ENCODE results near the gene ARHGDIG. TPM values are rescaled to one million over a fixed set of nuclear protein-coding genes. Genes with fewer than 3 reads are reported as not detected.
A peak's percentile ranks its signal among the peaks of the same experiment; 100 is the strongest.

ARHGDIG gene
- total and polyA plus RNA-seq, 2 experiments from 2014 or later: 0.78 to 1.0 TPM

DNA sequence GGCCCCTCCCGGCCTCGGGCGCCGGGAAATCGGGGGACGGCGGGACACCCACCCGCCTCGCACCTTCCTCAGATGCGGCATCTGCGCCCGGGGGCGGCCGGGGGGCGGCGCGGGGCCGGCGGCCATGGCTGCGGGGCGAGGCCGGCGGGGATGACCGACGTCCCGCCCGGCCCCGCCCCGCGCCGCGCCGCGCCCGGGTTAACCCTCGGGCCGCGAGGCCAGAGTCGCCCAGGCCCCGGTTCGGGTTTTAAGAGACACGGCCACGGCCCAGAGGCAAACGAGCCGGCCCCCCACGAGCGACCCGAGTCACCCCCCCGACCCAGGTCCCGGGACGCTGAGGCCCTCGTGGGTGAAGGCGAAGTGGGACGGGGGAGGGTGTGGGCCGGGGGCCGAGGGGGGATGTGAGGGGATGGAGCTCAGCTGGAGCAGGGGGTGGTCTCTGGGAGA lies 4.6 kb upstream of the ARHGDIG start, which contains the start of gene RGS11 (continued):
- TF ChIP-seq STAT1 (IDR thresholded peaks at IDR 0.05; ENCODE audit: unreplicated experiment): no peak
- no peak for TF ChIP-seq NANOG (IDR thresholded peaks at IDR 0.05; ENCODE audit: borderline replicate concordance)
- TF ChIP-seq POLR2AphosphoS5 (IDR thresholded peaks at IDR 0.05; ENCODE audit: low read depth): no peak
- TF ChIP-seq ZNF331 (CRISPR knock-in tag; IDR thresholded peaks at IDR 0.05; ENCODE audit: low read depth): no peak
- no peak for TF ChIP-seq CREB1 (CRISPR knock-in tag; IDR thresholded peaks at IDR 0.05; ENCODE audit: low read depth)
- TF ChIP-seq EZH2 (IDR thresholded peaks at IDR 0.05; ENCODE audit: low read depth, unreplicated experiment): no peak
- TF ChIP-seq ZNF114 (CRISPR knock-in tag; IDR thresholded peaks at IDR 0.05): no peak

DNA sequence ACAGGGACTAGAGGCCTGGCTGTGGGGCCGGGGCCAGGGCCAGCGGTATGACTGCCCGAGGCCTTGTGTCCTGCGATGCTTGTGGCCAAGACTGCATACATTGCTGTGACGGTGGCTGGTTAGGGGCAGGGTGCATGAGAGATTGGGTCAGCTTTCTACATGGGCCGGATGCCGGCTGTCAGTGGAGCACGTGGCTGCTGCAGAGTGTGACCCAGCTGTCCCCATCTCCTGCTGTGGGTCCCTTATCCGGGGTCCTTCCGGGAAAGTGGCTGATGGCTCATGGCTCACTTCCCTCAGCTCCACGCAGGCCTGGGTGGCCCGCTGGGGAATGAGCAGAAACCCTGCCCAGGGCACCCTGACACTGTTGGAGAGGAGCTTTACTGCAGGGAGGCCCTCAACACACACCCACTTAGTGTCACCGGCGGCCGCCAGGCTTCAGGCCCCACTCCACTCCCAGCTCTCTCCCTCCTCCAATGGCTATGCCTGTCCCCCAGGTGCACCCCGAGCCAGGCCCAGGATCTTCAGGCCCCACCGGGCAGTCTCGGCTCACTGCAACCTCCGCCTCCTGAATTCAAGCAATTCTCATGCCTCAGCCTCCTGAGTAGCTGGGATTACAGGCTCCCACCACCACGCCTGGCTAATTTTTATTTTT lies 3.8 kb upstream of the ARHGDIG start:
- Histone ChIP-seq H3K27ac (ENCODE audit: low read depth) (no peak overlapping the region), H3K4me1 (ENCODE audit: insufficient read depth) (no peaks in the 10 kb centered on the region), H3F3A (replicated peaks; ENCODE audit: low read depth) (peaks cover 4% of the 10 kb centered on the region; the same call in 1 of the 2 replicates), H3K4me3 (peak overlapping the region; percentile 63; the same call in 1 of the 2 replicates), H3K36me3 (ENCODE audit: insufficient read depth) (no peaks in the 10 kb centered on the region), H3K4me2 (no peak overlapping the region), H4K20me1 (replicated peaks; ENCODE audit: insufficient read depth) (0 out of 2 replicates have a peak, but pooled peaks cover 2% of the 10 kb centered on the region), H3K27me3 (ENCODE audit: insufficient read depth) (peaks cover 59% of the 10 kb centered on the region), H2AFZ (0 out of 2 replicates have a peak overlapping the region, but pooled peaks have one; percentile 23), H3K9me2 (ENCODE audit: insufficient read depth) (no peaks in the 10 kb centered on the region), H3K79me2 (replicated peaks; ENCODE audit: insufficient read depth) (no peaks in the 10 kb centered on the region)
- peak overlapping the region; percentile 71 for H3K4me3 Mint-ChIP-seq
- ATAC-seq (no peak), DNase-seq (ENCODE audit: low spot score) (no peak)
- H3K27ac Mint-ChIP-seq: no peak overlapping the region
- no peaks in the 10 kb centered on the region for H3K4me1 Mint-ChIP-seq
- H3K36me3 Mint-ChIP-seq (ENCODE audit: low read depth): no peaks in the 10 kb centered on the region; the same call in 2 of the 3 replicates
- H3K27me3 Mint-ChIP-seq (ENCODE audit: insufficient read depth, low read depth, poor library complexity): peaks cover 43% of the 10 kb centered on the region
- no peaks in the 10 kb centered on the region for H3K9me3 Mint-ChIP-seq
- TF ChIP-seq EZH2phosphoT487 (IDR thresholded peaks at IDR 0.05; ENCODE audit: unreplicated experiment): no peak
- TF ChIP-seq ZNF331 (CRISPR knock-in tag; IDR thresholded peaks at IDR 0.05; ENCODE audit: low read depth): no peak
- TF ChIP-seq, protein P1, sequence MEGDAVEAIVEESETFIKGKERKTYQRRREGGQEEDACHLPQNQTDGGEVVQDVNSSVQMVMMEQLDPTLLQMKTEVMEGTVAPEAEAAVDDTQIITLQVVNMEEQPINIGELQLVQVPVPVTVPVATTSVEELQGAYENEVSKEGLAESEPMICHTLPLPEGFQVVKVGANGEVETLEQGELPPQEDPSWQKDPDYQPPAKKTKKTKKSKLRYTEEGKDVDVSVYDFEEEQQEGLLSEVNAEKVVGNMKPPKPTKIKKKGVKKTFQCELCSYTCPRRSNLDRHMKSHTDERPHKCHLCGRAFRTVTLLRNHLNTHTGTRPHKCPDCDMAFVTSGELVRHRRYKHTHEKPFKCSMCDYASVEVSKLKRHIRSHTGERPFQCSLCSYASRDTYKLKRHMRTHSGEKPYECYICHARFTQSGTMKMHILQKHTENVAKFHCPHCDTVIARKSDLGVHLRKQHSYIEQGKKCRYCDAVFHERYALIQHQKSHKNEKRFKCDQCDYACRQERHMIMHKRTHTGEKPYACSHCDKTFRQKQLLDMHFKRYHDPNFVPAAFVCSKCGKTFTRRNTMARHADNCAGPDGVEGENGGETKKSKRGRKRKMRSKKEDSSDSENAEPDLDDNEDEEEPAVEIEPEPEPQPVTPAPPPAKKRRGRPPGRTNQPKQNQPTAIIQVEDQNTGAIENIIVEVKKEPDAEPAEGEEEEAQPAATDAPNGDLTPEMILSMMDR (conservative IDR thresholded peaks at IDR 0.05; ENCODE audit: low read depth in 2 of 2): no peak
- no peak for TF ChIP-seq STAT1 (IDR thresholded peaks at IDR 0.05; ENCODE audit: unreplicated experiment)
- TF ChIP-seq ZNF114 (CRISPR knock-in tag; IDR thresholded peaks at IDR 0.05): no peak
- no peak for TF ChIP-seq ZNF462 (CRISPR knock-in tag; IDR thresholded peaks at IDR 0.05)
- TF ChIP-seq REST (IDR thresholded peaks at IDR 0.05; ENCODE audit: unreplicated experiment): no peak
- no peak for TF ChIP-seq EZH2 (IDR thresholded peaks at IDR 0.05; ENCODE audit: low read depth, unreplicated experiment)

Measured in GM23338 (cell line).